Activated CD8-positive, alpha-beta T cell treated with anti-CD3 and anti-CD28 coated beads for 36 hours (primary cell): Measurements from ENCODE around the gene LIFR. TPM values are rescaled to one million over a fixed set of nuclear protein-coding genes. Genes with fewer than 3 reads are reported as not detected.

Experiments
- ATAC-seq: fragments of 200-7000 bp; cut with Tn5 transposase; one replicate; pipeline ENCODE4 v1.10.0; 2021; ENCODE audit warnings: mild to moderate bottlenecking, moderate library complexity
- CTCF ChIA-PET: fragments of 350-600 bp; sonication (Branson Sonifier 250); formaldehyde crosslinking; loops from one replicate; lab custom pipeline; 2021; ENCODE audit warnings: antibody characterized with exemption; lab: Charles Lee
- POLR2A ChIA-PET: fragments of 350-600 bp; sonication (Branson Sonifier 250); formaldehyde crosslinking; loops from one replicate; lab custom pipeline; 2021; ENCODE audit warnings: antibody characterized with exemption; lab: Charles Lee
- DNase-seq: peaks from one replicate; pipeline ENCODE4 v3.0.0-alpha.2; 2020
- H3K27ac Mint-ChIP-seq: one replicate; pipeline ENCODE4 v1.8.0; 2021; ENCODE audit warnings: mild to moderate bottlenecking, mixed read lengths
- H3K27me3 Mint-ChIP-seq: one replicate; pipeline ENCODE4 v1.8.0; 2021; ENCODE audit warnings: mixed read lengths
- H3K36me3 Mint-ChIP-seq: one replicate; pipeline ENCODE4 v1.8.0; 2021; ENCODE audit warnings: low read depth, mixed read lengths
- H3K4me1 Mint-ChIP-seq: one replicate; pipeline ENCODE4 v1.8.0; 2021; ENCODE audit warnings: low read depth, mixed read lengths
- H3K4me3 Mint-ChIP-seq: one replicate; pipeline ENCODE4 v1.8.0; 2021; ENCODE audit warnings: mild to moderate bottlenecking, moderate library complexity, mixed read lengths
- H3K9me3 Mint-ChIP-seq: one replicate; pipeline ENCODE4 v1.8.0; 2021; ENCODE audit warnings: mixed read lengths
- intact Hi-C: fragments of 100-400 bp; cut with micrococcal nuclease; formaldehyde crosslinking; loops from one replicate; pipeline ENCODE4 v1.10.0; 2022
- total RNA-seq, 2 experiments: library from RNA; stranded (reverse); gene quantifications; one replicate each; pipeline ENCODE4 v1.2.3, GENCODE V29; 2021
- TF ChIP-seq, protein P1 (sequence below): fragments of 200-600 bp; IDR thresholded peaks from one replicate; pipeline ENCODE4 v1.8.0; 2022; ENCODE audit warnings: antibody characterized with exemption, mild to moderate bottlenecking

Gene LIFR
- total RNA-seq, 2 experiments from 2014 or later: not detected

GRCh38 chr5:38581597-38581996, 25.2 kb upstream of the LIFR start:
- H3K27ac Mint-ChIP-seq: no peak overlapping the region
- DNase-seq (no peak), ATAC-seq (no peak)
- no peaks in the 10 kb centered on the region for H3K9me3 Mint-ChIP-seq
- intact Hi-C loops: no loop called here
- peaks cover 31% of the 10 kb centered on the region for H3K27me3 Mint-ChIP-seq
- no peak overlapping the region for H3K4me3 Mint-ChIP-seq
- CTCF ChIA-PET: interaction anchor here (1.1 kb wide), 1 partner anchor 140 kb away, joined by 3 read pairs; no protein-coding TSS in a partner anchor
- no peaks in the 10 kb centered on the region for H3K36me3 Mint-ChIP-seq
- TF ChIP-seq, protein P1, sequence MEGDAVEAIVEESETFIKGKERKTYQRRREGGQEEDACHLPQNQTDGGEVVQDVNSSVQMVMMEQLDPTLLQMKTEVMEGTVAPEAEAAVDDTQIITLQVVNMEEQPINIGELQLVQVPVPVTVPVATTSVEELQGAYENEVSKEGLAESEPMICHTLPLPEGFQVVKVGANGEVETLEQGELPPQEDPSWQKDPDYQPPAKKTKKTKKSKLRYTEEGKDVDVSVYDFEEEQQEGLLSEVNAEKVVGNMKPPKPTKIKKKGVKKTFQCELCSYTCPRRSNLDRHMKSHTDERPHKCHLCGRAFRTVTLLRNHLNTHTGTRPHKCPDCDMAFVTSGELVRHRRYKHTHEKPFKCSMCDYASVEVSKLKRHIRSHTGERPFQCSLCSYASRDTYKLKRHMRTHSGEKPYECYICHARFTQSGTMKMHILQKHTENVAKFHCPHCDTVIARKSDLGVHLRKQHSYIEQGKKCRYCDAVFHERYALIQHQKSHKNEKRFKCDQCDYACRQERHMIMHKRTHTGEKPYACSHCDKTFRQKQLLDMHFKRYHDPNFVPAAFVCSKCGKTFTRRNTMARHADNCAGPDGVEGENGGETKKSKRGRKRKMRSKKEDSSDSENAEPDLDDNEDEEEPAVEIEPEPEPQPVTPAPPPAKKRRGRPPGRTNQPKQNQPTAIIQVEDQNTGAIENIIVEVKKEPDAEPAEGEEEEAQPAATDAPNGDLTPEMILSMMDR: no peak
- H3K4me1 Mint-ChIP-seq: no peaks in the 10 kb centered on the region
- POLR2A ChIA-PET: no interaction called here

GRCh38 chr5:38579105-38579504, 22.7 kb upstream of the LIFR start:
- TF ChIP-seq, protein P1: no peak
- Mint-ChIP-seq H3K9me3 (no peaks in the 10 kb centered on the region), H3K27me3 (peaks cover 27% of the 10 kb centered on the region), H3K4me3 (no peak overlapping the region), H3K27ac (no peak overlapping the region), H3K36me3 (no peaks in the 10 kb centered on the region), H3K4me1 (no peaks in the 10 kb centered on the region)
- intact Hi-C loops: no loop called here
- POLR2A ChIA-PET: interaction anchor here (0.6 kb wide), 1 partner anchor 111 kb away, joined by 4 read pairs; no protein-coding TSS in a partner anchor
- DNase-seq: no peak
- CTCF ChIA-PET: interaction anchor here (1.2 kb wide), 1 partner anchor 137 kb away, joined by 6 read pairs; no protein-coding TSS in a partner anchor
- no peak for ATAC-seq

DNA sequence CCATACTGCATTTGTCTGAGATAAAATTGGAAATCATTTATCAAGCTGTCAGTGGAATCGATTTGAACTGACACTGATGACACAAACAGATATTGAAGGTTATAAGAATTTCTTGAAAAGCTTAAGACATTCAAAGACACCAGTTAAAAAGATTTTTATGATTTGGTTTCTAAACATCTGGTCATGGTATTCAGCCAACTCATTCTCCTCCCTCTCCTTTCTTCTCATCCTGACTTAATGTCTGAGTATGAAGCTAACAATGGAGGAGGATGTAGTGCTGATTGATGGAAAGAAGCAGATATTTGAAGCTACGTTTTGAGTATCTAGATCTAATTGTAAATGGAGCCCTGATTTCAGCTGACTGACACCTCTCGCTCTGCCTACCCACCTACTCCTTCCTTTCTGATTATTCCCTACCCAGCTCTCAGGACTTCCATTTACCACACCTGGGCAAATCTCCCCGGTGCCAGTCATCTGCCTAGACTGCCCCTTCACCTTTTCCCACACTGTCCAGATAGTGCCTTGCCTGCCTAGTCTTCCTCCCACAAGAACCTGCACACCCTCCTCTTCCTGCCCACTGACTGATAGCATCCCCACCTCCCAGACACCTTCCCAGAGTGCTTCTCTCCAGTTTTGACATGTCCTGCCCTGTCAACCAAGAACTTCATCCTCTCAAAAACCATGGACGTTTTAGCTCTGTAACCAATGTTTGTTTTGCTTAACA, 20.7 kb upstream of the LIFR start:
- no peaks in the 10 kb centered on the region for H3K4me1 Mint-ChIP-seq
- intact Hi-C loops: no loop called here
- DNase-seq: no peak
- no peaks in the 10 kb centered on the region for H3K36me3 Mint-ChIP-seq
- H3K4me3 Mint-ChIP-seq: no peak overlapping the region
- CTCF ChIA-PET: interaction anchor here (1.3 kb wide), 1 partner anchor 135 kb away, joined by 5 read pairs; no protein-coding TSS in a partner anchor
- ATAC-seq: no peak
- no peaks in the 10 kb centered on the region for H3K9me3 Mint-ChIP-seq
- POLR2A ChIA-PET: no interaction called here
- TF ChIP-seq, protein P1: no peak
- H3K27me3 Mint-ChIP-seq: peaks cover 20% of the 10 kb centered on the region
- no peak overlapping the region for H3K27ac Mint-ChIP-seq

DNA sequence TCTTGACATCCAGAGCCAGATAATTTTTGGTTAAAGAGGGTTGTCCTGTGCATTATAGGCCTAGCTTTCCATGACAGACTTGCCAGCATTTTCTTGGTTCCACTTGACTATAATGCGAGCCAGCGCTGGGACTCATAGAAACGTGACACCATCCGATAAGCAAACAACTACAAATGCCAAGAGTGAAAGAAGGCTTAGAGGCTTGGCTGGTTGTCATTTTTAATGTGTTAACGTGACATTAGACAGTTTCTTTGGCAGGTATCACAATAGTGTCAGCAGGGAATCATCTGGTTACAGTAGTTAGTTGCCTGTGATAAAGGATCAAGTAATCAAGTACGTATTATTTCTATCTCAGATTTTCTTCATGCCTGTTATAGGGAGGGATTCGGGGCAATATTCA, 20.0 kb upstream of the LIFR start:
- Mint-ChIP-seq H3K4me3 (no peak overlapping the region), H3K27me3 (peaks cover 14% of the 10 kb centered on the region), H3K9me3 (no peaks in the 10 kb centered on the region), H3K27ac (no peak overlapping the region), H3K4me1 (no peaks in the 10 kb centered on the region), H3K36me3 (no peaks in the 10 kb centered on the region)
- intact Hi-C loops: no loop called here
- CTCF ChIA-PET: interaction anchor here (1.3 to 2.1 kb wide), 2 partner anchors 135 kb away, joined by 5 to 6 read pairs; no protein-coding TSS in a partner anchor
- ATAC-seq (no peak), DNase-seq (no peak)
- POLR2A ChIA-PET: no interaction called here
- TF ChIP-seq, protein P1: no peak

- Mint-ChIP-seq H3K27ac (no peak overlapping the region), H3K36me3 (no peaks in the 10 kb centered on the region), H3K4me3 (no peak overlapping the region), H3K27me3 (peaks cover 10% of the 10 kb centered on the region), H3K4me1 (no peaks in the 10 kb centered on the region), H3K9me3 (no peaks in the 10 kb centered on the region)
- TF ChIP-seq, protein P1: no peak
- ATAC-seq (no peak), DNase-seq (no peak)
- ChIA-PET POLR2A (no interaction called here), CTCF (interaction anchor here (2.1 kb wide), 1 partner anchor 134 kb away, joined by 6 read pairs; no protein-coding TSS in a partner anchor)
- intact Hi-C loops: no loop called here
Measured at GRCh38 chr5:38575476-38575875, 19.0 kb upstream of the LIFR start.
